ENCODE results near the gene WNT5A.

- TF ChIP-seq EZH2 (IDR thresholded peaks at IDR 0.05; ENCODE audit: low read depth) (no peak), CTCF (conservative IDR thresholded peaks at IDR 0.05) (no peak)
These were observed 32.5 kb downstream of the WNT5A start for GRCh38 chr3:55454611-55455010.

All from PC-9 (cell line).